OCI-LY3 (cell line): Measurements from ENCODE around the gene PTPRR.
A peak's percentile ranks its signal among the peaks of the same experiment; 100 is the strongest.

Experiments
- H2AFZ ChIP-seq: fragments of 200-600, 300-600 bp; shearing (Covaris generic); 2 replicates; pipeline ENCODE4 v1.6.0; 2014; ENCODE audit warnings: antibody characterized with exemption, low read depth, low read length
- H3K27ac ChIP-seq: fragments of 200-600, 300-600 bp; sonication (generic); 2 replicates; pipeline ENCODE4 v1.5.1; 2014; ENCODE audit warnings: mild to moderate bottlenecking, low read length, moderate library complexity, mixed read lengths
- H3K27me3 ChIP-seq: fragments of 200-600, 300-600 bp; sonication (generic); 2 replicates; pipeline ENCODE4 v1.6.1; 2014; ENCODE audit warnings: low read depth, low read length, mixed read lengths
- H3K36me3 ChIP-seq: fragments of 200-600, 300-600 bp; sonication (generic); replicated peaks from 2 replicates; pipeline ENCODE3; 2014; ENCODE audit warnings: low read depth, low read length, mixed read lengths
- H3K4me1 ChIP-seq: fragments of 300-600, 200-600 bp; sonication (generic); 2 replicates; pipeline ENCODE4 v1.6.1; 2014; ENCODE audit warnings: low read length, mixed read lengths
- H3K4me2 ChIP-seq: fragments of 200-600, 300-600 bp; sonication (generic); 2 replicates; pipeline ENCODE4 v1.6.1; 2014; ENCODE audit warnings: low read length, mixed read lengths
- H3K4me3 ChIP-seq: fragments of 300-600, 200-600 bp; sonication (generic); 2 replicates; pipeline ENCODE4 v1.5.1; 2014; ENCODE audit warnings: antibody characterized with exemption, mild to moderate bottlenecking, low read length, moderate library complexity
- H3K79me2 ChIP-seq: fragments of 300-600, 200-600 bp; shearing (Covaris generic); 2 replicates; pipeline ENCODE4 v1.6.1; 2014; ENCODE audit warnings: mild to moderate bottlenecking, low read length, mixed read lengths
- H3K9ac ChIP-seq: fragments of 300-600, 200-600 bp; shearing (Covaris generic); 2 replicates; pipeline ENCODE4 v1.6.0; 2014; ENCODE audit warnings: mild to moderate bottlenecking, low read length, moderate library complexity
- H3K9me3 ChIP-seq: fragments of 200-600, 300-600 bp; shearing (Covaris generic); 2 replicates; pipeline ENCODE4 v1.6.1; 2014; ENCODE audit warnings: low read length, mixed read lengths; ENCODE audit not compliant: insufficient read depth
- H4K20me1 ChIP-seq: fragments of 200-600, 300-600 bp; sonication (generic); 2 replicates; pipeline ENCODE4 v1.6.1; 2016; ENCODE audit warnings: low read length, mixed read lengths; ENCODE audit not compliant: insufficient read depth
- EZH2phosphoT487 ChIP-seq: fragments of 200-600 bp; shearing (Covaris generic); IDR thresholded peaks from 2 replicates; pipeline ENCODE4 v1.6.1; 2018; ENCODE audit warnings: antibody characterized with exemption, mixed run types, low read depth
- TF ChIP-seq, protein P1 (sequence below): fragments of 200-600, 300-600 bp; sonication (generic); IDR thresholded peaks from 2 replicates; pipeline ENCODE4 v1.5.1; 2014; ENCODE audit warnings: antibody characterized with exemption, low read length, low read depth

Gene PTPRR

DNA sequence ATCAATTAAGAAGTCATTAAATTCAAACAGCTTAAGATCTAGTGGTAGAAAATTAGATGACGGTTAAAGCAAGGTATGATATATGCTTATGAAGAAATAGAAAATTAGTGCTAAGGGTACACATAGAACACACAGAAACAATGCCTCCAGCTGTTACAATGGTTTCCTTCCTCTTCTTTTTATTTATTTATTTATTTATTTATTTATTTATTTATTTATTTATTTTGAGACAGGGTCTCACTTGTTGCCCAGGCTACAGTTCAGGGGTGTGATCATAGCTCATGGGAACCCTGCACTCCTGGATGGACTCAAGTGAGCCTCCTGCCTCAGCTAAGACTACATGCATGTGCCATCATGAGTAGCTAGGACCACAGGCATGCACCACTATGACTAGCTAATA, 34.9 kb upstream of the PTPRR start:
- peaks cover 15% of the 10 kb centered on the region for H3K4me1 ChIP-seq
- H3K27me3 ChIP-seq = no peaks in the 10 kb centered on the region
- H3K79me2 ChIP-seq = no peaks in the 10 kb centered on the region
- TF ChIP-seq, protein P1, sequence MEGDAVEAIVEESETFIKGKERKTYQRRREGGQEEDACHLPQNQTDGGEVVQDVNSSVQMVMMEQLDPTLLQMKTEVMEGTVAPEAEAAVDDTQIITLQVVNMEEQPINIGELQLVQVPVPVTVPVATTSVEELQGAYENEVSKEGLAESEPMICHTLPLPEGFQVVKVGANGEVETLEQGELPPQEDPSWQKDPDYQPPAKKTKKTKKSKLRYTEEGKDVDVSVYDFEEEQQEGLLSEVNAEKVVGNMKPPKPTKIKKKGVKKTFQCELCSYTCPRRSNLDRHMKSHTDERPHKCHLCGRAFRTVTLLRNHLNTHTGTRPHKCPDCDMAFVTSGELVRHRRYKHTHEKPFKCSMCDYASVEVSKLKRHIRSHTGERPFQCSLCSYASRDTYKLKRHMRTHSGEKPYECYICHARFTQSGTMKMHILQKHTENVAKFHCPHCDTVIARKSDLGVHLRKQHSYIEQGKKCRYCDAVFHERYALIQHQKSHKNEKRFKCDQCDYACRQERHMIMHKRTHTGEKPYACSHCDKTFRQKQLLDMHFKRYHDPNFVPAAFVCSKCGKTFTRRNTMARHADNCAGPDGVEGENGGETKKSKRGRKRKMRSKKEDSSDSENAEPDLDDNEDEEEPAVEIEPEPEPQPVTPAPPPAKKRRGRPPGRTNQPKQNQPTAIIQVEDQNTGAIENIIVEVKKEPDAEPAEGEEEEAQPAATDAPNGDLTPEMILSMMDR = no peak
- TF ChIP-seq EZH2phosphoT487 = no peak
- no peak overlapping the region for H3K4me2 ChIP-seq
- H2AFZ ChIP-seq = no peak overlapping the region
- H3K27ac ChIP-seq = no peak overlapping the region
- no peaks in the 10 kb centered on the region for H3K36me3 ChIP-seq
- no peaks in the 10 kb centered on the region for H4K20me1 ChIP-seq
- H3K9me3 ChIP-seq = no peaks in the 10 kb centered on the region
- H3K9ac ChIP-seq = no peak overlapping the region
- no peak overlapping the region for H3K4me3 ChIP-seq

GRCh38 chr12:70950451-70950850, 29.9 kb upstream of the PTPRR start:
- Histone ChIP-seq H3K27ac (no peak overlapping the region), H3K9ac (no peak overlapping the region), H3K4me2 (no peak overlapping the region), H3K36me3 (no peaks in the 10 kb centered on the region), H3K27me3 (no peaks in the 10 kb centered on the region), H3K9me3 (no peaks in the 10 kb centered on the region), H2AFZ (no peak overlapping the region), H4K20me1 (no peaks in the 10 kb centered on the region), H3K79me2 (no peaks in the 10 kb centered on the region), H3K4me3 (no peak overlapping the region), H3K4me1 (peaks cover 15% of the 10 kb centered on the region)
- TF ChIP-seq, protein P1 = no peak
- TF ChIP-seq EZH2phosphoT487 = no peak

- H3K9ac ChIP-seq = no peak overlapping the region
- no peaks in the 10 kb centered on the region for H3K9me3 ChIP-seq
- H3K4me2 ChIP-seq = no peak overlapping the region
- H3K27me3 ChIP-seq = no peaks in the 10 kb centered on the region
- no peak overlapping the region for H2AFZ ChIP-seq
- no peak overlapping the region for H3K27ac ChIP-seq
- no peak overlapping the region for H3K4me3 ChIP-seq
- TF ChIP-seq, protein P1 = 0 out of 2 replicates have a peak, but pooled peaks have one; percentile 11
- no peak for TF ChIP-seq EZH2phosphoT487
- H4K20me1 ChIP-seq = no peaks in the 10 kb centered on the region
- no peaks in the 10 kb centered on the region for H3K36me3 ChIP-seq
- no peaks in the 10 kb centered on the region for H3K79me2 ChIP-seq
- peaks cover 8% of the 10 kb centered on the region for H3K4me1 ChIP-seq
Observed at GRCh38 chr12:70948976-70949336, 28.4 kb upstream of the PTPRR start.

DNA sequence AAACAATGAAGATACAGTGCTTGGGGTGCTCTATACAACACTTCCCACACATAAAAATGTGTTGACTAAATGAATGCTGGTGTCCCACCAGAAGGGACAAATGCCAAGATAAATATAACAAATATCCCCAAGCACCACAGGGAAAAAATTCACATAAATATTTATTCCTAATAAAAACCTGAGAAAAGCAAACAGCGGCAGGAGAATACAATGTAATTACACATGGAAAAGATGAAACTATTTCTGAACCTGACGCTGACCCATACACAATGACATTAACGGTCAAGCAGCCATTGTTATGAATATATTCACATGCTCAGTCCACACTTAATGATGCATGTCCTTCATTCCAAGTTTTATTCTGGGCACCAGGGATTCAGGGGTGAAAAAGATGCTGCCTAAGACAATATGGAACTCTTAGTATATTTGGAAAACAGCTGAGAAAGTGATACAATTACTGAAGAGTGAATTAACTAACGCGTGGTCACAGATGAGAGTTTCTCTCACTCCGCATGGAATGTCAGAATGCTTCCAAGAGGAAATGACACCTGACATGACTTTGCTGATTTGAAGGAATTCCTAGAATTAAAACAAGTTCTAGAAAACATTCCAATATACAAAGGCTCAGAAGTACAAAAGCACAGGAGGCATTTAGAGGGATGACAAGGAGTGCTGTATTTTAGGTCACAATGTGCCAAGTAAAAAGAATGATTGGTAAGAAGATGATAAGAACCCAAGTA, 27.9 kb upstream of the PTPRR start:
- no peaks in the 10 kb centered on the region for H4K20me1 ChIP-seq
- no peaks in the 10 kb centered on the region for H3K9me3 ChIP-seq
- no peaks in the 10 kb centered on the region for H3K36me3 ChIP-seq
- H3K4me2 ChIP-seq = no peak overlapping the region
- H2AFZ ChIP-seq = no peak overlapping the region
- no peak overlapping the region for H3K27ac ChIP-seq
- no peak overlapping the region for H3K4me3 ChIP-seq
- H3K79me2 ChIP-seq = no peaks in the 10 kb centered on the region
- peaks cover 3% of the 10 kb centered on the region for H3K4me1 ChIP-seq
- H3K9ac ChIP-seq = no peak overlapping the region
- H3K27me3 ChIP-seq = no peaks in the 10 kb centered on the region
- TF ChIP-seq, protein P1 = no peak
- no peak for TF ChIP-seq EZH2phosphoT487
